Measurements from ENCODE around the gene LRP1-AS. TPM values are rescaled to one million over a fixed set of nuclear protein-coding genes. Genes with fewer than 3 reads are reported as not detected.

Gene LRP1-AS
- not detected in 2 replicates for total RNA-seq

DNA sequence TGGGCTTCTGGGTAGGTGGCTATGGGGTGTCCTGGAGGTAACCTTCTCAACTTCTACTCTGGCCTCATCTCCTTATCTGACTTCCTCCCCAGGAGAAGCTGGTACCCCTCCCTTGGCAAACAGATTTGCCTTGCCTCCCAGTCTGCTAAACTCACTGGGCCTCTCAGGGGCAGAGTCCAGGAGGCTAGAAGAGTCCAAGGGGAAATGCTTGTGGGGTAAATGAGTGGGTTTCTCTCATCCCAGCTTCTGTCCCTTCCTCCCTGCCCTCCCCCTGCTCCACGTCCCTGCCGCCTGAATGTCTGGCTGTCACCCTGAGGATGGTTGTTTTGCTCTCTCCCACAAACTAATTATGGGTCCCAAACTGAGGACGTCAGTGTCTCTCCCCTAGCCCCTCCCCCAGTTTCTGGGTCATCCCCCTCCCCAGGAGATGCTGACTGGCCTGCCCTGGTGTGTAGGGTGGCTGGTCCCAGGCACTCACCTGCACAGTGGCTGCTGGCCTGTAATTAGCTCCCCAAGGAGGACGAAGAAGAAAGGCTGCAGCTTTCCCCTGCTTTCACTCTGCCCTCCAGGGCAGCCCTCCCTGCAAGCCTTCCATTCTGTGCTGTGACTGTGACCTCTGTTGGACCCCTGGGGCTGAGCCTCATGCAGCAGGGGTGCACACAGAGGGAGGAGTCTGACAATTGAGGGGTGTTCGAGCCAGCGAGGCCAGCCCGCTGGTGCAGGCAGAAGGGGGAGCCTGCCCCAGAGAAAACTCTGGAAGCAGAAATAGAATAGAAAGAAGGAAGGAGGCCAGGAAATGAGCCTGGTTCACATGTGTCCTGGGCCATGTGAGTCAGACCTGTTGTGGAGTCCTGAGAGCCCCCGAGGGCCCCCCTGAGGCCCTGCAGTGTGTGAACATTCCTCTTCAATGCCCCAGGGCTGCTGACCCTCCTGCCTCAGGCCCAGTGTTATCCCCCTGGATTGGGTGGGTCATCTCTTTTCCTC, at the start of gene LRP1-AS:
TSS of gene LRP1-AS (minus strand) at position 659 of the 984 bp plus-strand sequence.

DNA sequence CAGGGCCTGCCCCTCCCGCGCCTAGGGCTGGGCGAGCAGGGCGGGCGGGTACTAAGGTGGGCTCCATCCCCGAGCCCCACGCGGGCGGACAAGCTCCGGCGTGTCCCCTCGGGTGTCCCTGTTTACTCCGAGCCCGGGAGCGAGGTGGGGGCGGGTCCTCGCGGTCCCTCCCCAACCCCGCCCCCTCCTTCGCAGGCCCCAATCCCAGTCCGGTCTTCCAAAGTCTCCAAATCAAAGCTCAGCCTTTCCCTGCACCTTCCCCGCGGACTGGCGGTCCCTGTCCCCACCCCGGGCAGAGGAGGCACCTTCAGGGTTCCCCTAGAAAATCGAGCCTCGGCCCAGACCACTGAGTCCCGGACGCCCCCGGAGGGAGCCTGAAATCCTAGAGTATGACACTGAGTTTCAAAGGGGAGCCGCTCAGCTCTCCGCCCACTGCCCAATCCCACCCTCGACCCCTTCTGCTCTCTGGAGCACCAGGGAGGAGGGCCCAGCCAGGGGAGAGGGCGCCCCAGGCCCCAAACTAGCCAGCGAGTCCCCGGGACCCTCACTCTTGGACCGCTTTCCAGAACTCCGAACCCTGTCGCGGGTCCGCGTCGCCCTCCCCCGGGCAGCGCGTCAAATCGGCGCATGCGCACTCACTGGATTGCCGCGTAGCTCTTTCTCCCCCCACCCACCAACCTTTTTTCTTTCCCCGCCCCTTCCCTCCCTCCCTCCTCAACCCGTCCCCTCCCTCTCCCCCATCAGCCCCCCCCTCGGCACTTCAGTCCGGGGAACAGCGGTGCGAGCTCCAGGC, 19.5 kb downstream of the LRP1-AS start, which contains the start of gene LRP1:
TSS of gene LRP1 (plus strand) at position 758 of the 793 bp plus-strand sequence. CDS start 482 bp downstream, outside the sequence.

DNA sequence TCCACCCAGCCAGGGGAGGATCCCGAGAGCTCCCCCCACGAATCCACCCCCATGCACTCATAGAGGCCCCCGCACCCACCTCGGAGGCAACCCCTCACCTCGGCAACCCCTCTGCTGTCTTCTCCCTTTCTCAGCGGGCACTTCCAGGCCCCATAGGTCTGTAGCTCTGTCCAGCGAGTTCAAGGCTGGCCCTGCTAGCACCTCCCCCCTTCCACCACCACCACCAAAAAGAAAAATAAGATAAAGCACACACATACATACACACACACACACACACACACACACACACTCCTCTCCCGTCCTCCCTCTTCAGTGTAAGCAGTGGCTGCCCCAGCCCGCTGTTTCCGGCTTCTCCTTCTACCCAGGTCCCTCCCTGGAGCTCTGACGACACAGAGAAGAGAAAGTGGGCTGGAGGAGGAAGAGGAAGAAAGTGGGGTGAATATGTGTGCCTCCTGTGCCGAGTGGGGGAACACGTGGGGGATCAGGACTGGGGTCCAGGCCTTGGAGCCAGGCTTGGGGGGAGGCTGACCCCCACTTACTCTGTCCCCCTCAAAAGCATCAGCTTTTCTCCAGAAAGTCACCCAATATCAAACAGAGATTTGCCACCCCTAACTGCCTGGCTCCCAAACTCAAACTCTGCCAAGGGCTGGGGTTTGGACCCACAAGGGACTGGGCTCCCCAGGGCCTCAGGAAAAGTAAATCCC, 36.2 kb downstream of the LRP1-AS start, which contains the start of gene STAT6:
TSS of gene STAT6 (minus strand) at position 332 of the 704 bp plus-strand sequence. CDS start 3,084 bp downstream, outside the sequence.

Other genes with a start within 250 kb of the LRP1-AS start
- gene SDR9C7, start 213.2 kb downstream of the LRP1-AS start, total RNA-seq: 4.5 and 5.1 TPM in 2 replicates
- 0.28 and 0.49 TPM in 2 replicates for gene RDH16, start 190.0 kb downstream of the LRP1-AS start, total RNA-seq
- 3.5 and 5.2 TPM in 2 replicates for gene ZBTB39, start 141.1 kb downstream of the LRP1-AS start, total RNA-seq
- gene TAC3, start 131.1 kb downstream of the LRP1-AS start, total RNA-seq: not detected in 2 replicates
- gene MYO1A, start 97.5 kb downstream of the LRP1-AS start, total RNA-seq: not detected in 2 replicates
- 7.5 and 10.4 TPM in 2 replicates for gene NEMP1, start 68.8 kb downstream of the LRP1-AS start, total RNA-seq
- 72.4 and 73.9 TPM in 2 replicates for gene NAB2, start 58.5 kb downstream of the LRP1-AS start, total RNA-seq
- 65.3 and 78.1 TPM in 2 replicates for gene STAT6, start 36.3 kb downstream of the LRP1-AS start, total RNA-seq
- gene LRP1, start 19.1 kb downstream of the LRP1-AS start, total RNA-seq: 25.8 and 34.4 TPM in 2 replicates
- 6.2 and 9.3 TPM in 2 replicates for gene NXPH4, start 69.2 kb upstream of the LRP1-AS start, total RNA-seq
- gene SHMT2, start 82.1 kb upstream of the LRP1-AS start, total RNA-seq: 151 and 181 TPM in 2 replicates
- gene STAC3, start 103.6 kb upstream of the LRP1-AS start, total RNA-seq: 0.35 and 1.1 TPM in 2 replicates